SW480 (cell line): ENCODE data around the gene C3orf22.

Experiments
- DNase-seq: peaks from one replicate; pipeline ENCODE4 v3.0.0-alpha.2; 2016; ENCODE audit warnings: low spot score

Gene C3orf22

DNA sequence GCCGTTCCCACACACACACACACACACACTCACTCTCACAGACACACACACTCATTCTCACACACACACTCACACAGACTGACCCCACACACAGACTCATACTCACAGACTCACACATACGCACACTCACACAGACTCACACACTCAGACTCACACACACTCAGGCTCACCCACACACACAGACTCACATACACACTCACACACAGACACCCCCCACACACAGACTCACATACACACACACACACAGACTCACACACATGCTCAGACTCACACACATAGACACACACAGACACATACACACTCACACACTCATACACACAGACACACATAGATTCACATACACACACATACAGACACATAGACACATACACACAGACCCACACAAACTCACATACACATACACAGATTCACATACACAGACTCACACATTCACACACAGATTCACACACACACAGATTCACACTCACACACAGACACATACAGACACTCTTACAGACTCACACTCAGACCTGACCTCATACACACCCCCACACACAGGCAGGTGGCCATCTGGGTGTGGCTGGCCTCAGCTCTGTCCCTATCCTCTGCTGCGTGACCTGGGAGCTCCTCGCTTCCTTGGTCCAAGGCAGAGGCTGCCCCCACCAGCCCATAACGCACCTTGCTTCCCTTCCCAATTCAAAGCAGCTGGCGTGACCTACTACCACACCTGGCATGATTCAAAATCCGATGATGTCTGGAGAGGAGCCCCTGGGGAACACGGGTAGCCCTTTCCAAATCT lies 1.9 kb downstream of the C3orf22 start:
- peak; percentile 24 for DNase-seq

DNA sequence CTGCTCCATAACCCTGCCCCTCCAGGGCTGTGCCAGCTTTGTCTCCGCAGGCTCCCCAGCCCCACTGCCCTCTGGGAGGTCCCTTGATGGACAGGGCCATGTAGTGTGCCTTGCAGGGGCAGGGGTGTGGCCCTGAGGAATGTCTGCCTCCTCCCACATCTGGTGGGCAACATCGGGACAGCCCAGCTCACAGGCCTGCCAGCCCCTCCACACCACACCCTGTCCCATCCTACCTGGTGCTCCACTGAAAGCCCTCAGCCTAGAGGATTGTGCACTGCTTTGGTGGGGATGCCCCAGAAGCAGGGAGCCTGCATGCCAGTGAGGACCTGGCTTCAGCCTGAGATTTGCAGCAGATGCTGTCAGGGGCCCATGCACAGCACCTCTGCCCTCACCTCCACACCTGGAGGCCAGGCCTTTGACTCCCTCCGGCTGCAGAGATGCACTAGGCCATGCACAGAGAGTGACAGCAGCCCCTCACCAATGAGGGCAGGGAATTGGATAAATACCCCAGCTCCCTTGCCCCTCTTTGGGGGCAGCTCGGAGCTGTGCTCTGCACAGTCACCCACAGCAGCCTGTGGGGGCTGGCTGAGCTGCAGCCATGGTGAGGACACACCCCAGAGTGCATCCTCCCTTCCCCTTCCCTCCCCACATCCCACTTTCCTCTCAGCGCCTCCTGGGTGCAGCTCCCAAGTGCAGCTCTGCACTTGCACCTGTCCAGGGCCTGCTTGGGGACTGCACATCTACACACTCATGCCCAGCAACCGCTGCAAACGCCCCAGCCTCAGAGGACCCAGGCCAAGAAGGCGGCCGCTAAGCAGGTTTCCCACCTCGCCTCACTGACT lies 2.7 kb downstream of the C3orf22 start:
- DNase-seq, result no peak

DNA sequence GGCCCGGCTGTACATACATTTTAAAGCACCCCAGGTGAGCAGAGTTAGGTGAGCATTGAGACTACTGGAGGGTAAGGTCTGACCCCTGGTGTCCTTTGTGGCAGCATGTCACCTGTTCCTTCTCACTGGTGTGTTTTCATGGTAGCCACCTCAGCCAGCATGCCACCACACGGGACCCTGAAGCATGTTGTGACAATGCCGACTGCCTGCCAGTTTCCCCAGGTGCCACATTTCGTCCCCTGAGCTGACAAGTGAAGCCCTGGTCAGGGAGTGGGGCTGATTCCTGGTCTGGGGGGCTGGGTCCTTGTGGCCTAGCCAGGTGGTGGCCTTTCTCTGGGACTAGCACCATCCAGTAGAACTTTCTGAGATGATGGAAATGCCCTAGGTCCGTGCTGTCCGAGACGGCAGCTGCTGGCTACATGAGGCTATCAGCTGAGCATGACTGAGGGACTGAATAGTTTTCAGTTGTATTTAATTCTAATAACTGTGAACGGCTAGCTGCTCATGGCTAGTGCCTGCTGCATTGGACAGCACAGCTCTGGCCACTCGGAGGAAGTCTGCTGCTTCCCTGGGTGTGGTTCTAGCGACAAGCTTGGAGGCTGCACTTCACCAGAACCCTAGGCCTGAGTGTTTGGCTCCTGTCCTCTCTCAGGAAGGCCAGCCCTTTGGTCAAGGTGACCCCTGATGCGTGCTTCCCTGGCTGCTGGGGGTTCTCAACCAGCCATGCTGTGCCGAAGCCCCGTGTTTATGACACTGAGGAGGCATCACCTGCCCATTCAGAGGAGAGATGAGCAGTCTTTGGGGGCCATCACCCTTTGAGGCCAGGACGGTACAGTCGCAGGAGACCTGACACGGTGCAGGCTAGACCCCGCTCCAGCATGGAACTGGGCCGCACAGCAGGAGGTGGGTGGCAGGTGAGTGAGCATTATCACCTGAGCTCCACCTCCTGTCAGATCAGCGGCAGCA lies 3.9 kb downstream of the C3orf22 start:
- no peak for DNase-seq

DNA sequence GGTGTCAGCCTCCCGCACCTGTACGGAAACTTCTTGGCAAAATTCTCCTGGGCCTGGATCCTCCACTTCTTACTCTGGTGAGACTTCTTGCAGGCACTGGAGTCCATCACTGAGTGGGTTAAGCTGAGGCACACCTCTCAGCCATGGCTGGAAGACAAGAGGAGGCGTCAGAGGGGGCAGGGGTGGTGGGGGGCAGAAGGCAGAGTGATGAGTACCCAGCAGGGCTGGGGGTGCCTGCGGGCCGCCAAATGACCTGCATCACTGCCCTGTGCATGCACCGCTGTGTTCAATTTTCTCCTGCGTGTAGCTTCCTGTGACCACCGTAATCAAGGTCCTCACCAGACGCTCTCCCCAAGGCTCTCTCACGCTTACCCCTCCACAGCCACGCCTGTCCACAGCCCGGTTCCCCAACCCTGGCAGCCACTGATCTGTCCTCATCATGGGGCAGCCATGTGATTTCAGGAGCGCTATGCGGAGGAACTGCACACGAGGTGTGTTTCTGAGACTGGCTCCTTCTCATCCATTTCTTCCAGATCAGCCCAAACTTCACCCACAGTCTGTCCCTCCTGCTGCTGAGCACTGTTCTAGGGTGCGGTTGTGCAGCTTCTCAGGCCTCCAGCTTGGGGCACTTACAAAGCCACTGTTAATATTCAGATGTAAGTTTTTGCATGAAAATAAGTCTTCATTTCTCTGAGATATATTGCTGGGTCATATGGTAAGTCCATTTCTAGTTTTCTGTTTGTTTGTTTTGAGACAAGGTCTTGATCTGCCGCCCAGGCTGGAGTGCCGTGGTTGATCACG lies 5.2 kb downstream of the C3orf22 start:
- no peak for DNase-seq

DNA sequence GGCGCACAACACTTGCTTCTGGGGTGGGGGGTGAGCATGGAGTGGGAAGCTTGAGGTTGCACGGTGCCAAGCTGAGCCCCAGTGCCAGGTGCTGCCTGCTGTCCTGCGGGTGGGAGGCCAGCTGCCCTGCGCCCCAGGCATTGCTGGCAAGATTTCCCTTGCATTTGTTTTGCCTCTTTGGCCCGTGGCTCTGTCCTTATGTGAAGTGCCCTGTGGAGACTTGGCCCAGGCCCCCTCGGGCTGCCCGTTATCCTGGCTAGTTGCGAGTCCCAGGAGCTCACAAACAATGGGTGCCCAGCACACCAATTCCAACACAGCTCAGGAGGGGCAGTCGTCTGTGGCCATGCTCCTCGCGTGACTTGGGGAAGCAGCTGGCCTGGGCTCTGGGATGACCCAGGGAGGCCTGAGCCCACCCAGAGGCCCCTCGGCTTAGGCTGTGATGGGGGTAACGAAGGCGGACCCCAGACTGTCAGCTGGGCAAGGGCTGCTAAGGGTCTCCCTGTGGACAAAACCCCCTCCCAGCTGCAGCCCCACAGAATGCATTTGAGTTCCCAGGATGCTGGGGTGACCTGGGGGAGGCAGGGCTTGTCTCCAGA lies 5.9 kb downstream of the C3orf22 start:
- DNase-seq, result no peak

DNA sequence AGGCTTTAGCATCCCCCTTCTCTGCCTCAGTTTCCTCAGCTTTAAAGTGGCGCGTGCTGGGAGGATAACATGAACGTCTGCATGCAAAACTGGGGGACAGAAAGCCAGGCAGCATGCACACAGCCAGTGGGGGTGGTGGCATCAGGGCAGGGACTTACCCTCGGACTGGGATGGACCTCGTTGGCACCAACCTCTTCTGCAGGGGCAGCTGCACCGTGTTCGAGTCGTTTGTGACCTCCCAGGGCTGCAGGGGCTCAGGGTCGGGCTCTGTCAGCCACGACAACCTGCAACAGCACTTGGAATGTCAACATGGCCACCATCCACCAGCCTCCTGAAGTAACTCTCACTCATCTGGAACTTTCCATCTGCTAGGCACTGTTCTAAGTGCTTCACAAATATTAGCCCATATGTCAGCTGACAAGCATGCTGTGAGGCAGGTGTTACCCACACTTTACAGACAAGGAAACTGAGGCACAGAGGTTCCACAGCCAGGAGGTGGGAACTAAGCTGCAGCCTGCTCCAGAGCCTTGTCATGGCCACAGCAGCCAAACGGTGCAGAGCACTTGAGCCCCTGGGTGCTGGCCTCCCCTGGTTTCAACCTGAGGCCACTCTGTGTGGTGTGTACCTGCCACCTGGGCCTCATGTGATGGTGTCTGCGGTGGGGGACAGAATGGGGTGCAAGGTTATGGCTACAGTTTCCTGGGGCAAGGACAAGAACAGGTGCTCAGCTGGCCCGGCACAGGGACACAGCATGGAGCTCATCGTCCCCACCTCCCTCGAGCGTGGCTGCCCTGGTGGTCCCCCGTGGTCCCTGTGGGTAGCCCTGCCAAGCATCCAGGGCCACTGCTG lies 6.7 kb downstream of the C3orf22 start:
- no peak for DNase-seq

DNA sequence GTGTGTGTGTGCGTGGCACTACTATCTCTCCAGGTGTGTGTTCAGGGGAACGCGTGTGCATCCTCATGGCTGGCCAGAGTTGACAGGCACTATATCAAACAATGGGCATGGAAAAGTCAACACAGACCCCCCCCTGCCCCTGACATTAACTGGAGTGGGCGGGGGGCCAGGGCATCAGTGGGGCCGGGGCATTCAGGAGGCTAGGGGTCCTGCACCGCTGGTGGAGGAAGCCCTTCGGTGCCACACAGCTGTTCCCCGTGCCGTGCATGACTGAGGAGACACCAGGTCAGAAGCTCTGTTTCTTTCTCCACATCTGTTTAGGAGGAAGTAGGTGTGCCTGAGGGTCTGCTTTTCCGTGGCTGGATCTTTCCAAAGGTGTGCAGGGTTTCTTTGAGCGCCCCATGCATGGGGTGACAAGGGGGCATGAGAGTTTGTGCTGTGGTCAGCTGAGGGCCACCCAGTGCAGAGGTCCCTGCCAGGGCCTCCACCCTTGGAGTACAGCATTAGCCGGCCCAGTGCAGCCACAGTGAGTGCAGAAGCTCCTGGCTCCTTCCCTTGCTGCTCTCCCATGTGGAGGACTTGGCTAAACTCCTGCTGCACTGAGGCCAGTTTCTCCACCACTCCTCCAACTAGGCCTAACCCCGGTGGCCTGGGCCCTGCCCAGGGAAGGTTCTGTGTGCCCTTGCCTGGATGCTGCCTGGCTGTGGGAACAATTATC lies 7.5 kb downstream of the C3orf22 start:
- no peak for DNase-seq

DNA sequence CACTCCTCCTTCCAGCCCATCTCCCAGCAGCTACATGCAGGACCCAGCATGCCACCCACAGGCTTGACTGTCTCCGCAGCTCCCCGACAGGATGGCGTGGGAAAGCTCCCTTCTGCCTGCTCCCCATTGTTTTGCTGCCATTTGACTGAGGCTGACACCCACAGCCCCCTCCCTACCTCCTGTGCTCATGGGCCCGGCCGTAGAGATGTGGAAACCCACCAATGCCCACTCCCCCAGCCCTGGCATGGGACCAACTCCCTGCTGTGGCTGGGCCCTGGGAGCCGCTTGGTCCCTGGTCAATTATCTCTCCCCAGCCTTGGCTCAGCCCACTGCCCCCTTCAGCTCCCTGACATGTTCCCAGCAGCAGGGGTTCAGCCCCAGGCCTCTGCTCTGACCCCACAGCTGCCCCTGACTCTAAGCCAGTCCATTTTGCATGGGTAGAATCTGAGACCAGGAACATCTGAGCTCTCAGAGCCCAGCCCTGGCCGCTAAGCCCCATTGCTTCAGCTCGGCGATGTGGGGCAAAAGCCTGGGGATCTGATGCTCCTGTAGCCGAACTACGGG lies 8.2 kb downstream of the C3orf22 start:
- no peak for DNase-seq

DNA sequence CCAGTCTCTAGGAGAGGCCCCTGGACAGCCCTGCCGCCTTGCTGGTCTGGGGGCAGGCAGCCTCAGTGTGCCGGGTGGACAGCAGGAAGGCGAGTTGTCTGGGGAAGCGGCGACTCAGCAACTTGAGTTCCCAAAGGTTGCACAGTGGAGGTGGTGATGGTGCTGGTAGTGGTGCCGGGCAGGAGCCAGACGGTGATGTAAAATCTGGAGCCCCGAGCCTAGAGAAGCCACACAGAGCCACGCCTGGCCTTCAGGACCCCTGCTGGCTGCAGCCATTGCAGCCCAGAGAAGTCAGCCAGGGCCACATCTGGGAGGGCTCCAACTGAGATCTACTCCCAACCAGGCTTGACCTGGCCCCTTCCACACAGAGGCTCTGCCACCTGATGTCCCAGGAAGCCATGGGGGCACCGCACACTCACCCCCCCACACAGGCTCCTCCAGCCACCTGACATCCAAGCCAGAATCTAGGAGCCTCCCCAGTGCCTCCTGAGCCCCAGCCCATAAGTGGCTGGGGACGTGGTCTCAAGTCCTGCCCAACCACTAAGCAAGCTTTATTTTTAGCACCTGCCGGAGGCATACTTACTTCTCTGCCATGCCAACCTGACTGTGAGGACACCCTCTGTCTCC lies 8.8 kb downstream of the C3orf22 start:
- no peak for DNase-seq

DNA sequence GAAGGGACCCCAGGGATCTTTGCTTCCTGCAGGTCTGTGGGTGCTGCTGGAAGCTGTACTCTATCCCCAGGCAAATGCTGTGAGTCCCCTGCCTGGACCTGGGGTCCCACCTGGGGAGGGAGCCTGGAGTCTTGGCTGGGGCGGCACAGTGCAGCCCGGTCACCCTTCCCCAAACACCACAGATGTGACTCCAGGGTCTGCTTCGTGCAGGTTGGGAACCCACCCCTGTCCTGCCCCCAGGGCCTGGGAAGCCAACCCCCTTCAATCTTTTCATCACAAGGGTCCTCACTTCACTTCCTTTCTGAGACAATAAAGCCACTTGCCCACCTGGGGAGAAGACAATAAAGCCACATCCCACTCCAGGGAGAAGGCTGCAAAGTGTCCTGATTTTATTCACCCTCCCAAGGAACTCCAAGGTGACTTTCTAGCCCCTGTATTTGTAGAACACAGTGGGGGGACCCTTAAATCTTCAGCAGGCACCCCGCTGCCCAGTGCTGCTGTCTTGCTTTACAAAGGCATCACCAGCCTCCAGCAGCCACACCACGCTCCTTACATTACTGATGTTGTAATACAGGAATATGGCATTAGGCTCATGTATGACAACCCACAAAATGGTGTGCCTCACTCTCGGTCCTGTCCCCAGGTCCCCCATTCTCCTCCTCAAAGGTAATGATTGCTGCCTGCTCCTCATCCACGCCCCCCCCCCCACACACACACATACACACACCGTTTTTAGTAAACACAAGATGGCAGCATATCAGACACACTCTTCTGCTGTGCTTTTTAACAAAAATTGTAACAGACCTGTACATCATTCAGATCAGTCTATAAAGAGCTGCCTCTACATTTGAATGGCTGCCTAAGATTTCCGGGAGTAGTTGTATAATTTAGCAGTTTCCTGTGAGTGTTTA lies 9.9 kb downstream of the C3orf22 start:
- DNase-seq, result no peak

DNA sequence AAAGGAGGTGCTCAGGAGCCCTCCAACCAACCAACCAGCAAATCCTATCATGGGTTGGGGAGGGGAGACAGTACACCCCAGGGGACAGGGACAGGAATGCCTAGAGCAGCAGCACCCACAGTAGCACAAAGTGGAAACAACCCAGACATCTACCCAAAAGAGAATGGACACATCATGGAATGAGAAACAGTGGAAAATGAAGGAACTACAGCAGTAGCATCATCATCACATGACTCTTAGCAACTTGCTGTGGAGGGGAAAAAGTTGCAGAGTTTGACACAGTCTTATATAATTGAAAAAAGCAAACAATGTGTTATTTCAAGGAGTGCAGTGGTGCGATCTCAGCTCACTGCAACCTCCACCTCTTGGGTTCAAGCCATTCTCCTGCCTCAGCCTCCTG lies 11.0 kb downstream of the C3orf22 start:
- DNase-seq, result no peak

DNA sequence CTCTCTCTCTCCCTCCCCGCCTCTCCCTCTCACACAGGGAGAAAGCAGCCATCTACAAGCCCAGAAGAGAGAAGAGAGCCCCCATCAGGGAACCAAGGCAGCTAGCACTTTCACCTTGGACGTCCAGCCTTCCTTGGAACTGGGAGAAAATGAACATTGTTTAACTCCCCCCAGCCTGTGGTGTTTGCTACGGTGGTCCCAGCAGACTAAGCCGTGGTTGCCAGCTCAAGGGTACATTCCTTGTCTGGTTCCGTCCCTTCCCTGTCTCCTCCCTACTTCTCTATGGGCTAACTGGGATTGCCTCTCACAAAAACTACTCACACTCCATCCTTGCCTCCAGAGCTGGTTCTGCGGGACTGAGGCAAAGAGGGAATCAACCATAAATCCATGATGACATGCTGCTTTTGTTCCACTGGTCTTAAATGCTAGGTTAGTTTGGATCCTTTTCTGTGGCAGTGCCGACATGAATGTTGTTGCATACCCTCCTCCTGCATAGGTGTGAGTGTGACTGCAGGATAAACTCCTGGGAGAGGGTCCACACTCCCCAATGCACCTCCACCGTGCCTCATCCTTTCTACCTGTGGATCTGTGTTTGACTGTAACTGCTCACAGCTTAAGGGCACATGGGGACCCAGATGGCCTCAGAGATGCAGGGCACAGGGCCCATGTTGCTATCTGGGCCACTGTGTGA lies 12.0 kb downstream of the C3orf22 start:
- no peak for DNase-seq

DNA sequence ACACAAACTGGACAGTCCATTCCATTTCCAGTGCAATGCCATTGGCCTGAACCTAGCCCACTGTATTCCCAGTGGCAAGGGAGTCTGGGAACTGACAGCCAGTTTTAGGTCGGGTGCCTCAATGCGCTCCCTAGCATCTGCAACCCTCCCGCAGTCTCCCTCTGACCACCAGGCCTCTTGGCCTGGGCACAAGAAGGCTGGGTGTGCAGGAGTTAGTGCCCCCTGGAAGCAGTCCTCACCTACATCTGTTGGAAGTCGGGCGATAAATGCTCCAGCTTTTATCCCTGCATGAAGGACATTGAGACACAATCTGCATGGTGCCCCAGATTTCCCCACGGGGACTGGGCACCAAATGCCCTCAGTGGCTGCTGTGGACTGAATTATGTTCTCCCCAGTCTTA lies 12.7 kb downstream of the C3orf22 start:
- no peak for DNase-seq

DNA sequence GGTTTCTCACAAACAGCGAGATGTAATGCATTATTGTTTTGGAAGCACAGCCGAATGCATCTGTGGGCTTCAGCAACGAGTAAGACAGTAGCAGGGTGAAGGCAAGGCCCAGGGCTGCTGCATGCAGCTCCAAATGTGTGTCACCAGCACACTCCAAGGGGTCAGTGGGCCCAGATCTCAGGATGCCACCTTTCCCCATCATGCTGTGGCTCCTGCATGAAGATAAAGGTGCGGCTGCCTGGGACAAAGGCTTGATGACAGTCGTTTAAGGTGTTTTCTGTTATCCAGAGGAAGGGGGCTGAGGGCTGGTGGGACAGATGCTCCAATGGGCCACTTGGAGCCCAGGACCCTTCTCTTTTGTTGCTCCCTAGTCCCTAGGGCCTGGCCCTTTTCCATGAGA lies 13.2 kb downstream of the C3orf22 start:
- DNase-seq, result no peak

DNA sequence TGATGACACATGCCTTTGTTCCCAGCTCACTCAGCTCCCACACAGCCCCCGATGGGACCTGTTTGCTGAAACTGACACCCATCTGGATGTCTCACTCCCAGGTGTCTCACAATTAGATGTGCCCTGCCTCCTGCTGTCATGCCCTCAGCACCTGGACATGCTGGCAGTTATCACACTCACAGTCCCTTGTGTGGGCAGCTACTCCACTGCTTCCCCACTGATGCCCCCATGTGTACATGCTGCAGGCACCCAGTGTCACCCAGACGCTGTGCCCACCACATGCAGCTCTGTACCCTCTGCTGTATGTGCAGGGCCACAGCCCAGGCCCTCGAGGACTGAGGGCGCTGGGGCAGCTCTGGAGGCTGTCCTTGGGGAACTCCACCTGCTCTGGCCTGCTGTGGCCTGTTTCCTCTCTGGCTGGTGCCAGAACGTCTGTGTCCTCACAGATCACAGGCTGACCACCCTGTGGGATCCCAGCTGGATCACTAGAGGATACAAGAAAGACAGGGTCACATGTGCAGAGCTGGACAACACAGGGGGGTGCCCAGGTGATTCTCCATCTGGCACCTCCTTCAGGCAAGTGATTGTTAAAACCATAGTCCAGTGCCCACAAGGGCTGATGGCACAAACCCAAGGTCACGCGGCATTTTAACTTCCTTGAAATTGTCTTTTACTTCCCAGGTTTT lies 14.0 kb downstream of the C3orf22 start:
- DNase-seq, result no peak

DNA sequence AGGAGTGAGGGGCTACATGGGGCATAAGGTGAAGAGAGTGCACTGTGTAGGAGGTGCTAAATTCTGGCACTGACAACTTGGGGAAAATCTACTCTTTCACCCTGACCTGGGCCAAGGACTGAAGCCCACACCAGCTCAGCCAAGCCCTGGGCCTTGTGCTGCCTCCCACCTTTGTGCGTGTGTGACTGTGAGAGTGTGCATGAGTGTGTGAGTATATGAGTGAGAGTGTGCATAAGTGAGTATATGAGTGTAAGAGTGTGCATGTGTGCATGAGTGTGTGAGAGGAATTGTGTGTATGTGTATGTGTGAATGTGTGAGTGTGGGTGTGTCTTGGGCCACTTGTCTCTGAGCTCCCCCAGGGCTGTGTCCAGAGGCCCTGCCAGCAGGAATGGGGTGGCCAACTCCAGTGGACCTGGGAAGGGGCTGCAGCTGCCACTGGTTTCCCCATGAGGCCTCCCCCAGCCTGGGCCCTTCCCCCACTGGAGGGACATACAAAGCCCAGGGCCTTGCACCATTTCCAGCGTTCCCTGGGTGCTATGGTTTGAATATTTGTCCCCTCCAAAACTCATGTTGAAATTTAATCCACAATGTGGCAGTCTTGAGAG lies 15.2 kb downstream of the C3orf22 start:
- DNase-seq, result no peak
